GM21515 (cell line): Measurements from ENCODE around the gene PPP1R9A.

ENCODE experiments used
- ATAC-seq: cut with Tn5 transposase; IDR thresholded peaks from one replicate; pipeline ENCODE4 v1.9.1; 2021; ENCODE audit not compliant: unreplicated experiment

The PPP1R9A gene

DNA sequence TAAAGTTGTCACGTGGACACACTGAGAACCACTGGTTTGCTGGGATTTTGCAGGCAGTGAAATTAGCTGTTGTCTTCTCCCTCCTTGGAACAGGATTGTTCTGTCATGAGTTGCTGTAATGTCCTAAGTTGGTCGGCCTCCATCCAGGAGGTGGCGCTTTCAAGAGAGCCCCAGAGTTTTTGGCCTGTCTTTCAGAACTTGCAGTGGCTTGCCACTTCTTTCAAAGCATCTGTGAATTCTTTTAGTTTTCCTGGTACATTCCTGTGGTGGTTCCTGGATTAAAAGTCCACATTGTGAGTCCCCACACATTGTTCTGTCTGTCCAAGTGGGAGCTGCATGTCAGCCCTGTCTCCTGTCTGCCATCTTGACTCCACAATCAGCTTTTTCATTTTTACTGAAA lies 283.1 kb downstream of the PPP1R9A start:
- ATAC-seq = no peak

DNA sequence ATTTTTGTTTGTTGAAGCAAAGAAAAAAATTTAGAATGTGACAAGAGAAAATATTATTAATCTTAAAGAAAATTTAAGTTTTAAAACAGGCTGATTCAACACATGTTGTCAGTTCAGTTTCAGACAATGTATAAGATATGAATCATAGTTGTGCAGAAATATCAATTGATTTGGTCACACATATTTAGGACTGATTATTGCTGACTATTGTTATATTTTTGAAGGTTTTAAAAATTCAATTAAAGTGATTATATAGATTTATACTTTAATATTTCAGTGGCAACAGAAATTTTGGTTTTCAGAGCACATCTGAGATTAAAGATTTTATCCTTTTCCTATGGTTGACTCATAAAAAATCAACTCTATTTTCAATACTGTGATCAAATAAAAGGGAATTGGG lies 284.4 kb downstream of the PPP1R9A start:
- ATAC-seq = no peak

DNA sequence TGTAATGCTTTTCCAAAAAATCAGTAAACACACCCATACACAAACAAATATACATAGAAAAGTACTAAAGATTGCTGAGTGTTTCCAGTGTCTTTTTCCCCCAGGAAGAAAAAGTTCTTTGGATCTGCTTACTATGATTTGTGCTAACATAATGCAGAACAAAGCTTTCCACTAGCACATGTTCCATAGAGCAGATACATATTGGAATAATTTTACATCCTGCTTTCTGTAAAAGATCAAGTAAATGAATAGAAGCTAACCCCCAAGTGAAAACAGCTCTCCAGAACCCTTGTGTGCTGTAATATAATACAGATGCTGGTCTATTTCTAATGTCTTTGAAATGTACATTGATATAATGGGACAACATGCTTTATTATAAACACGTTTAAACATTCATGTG lies 291.5 kb downstream of the PPP1R9A start:
- ATAC-seq = no peak

DNA sequence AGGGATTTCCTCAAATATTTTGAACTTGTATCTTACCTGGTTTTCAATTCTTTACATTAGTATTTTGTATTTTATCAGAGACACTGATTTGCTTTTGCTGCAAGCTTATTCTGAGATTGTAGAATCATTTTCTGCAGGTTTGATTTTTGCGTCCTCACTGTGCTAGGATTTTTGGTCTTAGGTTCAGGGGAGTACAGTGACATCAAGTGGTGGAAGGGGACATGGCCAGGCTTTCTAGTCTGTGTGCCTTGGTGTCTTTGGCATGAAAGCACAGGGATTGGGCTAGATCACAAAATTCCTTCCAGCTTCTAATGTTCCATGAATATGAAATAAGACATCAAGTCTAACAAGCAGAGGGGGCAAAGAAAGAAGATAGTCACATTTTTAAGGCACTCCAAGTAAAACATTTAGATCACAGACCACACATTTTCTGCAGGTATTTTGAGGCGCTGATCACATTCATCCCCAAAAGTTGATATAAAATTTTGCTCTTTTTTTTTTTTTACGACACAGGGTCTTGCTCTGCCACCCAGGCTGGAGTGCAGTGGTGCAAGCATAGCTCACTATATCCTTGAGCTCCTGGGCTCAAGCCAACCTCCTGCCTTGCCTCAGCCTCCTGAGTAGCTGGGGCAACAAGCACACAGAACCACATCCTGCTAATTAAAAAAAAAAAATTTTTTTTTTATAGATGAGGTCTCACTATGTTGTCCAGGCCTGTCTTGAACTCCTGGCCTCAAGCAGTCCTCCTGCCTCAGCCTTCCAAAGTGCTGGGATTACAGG lies 292.6 kb downstream of the PPP1R9A start:
- ATAC-seq = no peak

DNA sequence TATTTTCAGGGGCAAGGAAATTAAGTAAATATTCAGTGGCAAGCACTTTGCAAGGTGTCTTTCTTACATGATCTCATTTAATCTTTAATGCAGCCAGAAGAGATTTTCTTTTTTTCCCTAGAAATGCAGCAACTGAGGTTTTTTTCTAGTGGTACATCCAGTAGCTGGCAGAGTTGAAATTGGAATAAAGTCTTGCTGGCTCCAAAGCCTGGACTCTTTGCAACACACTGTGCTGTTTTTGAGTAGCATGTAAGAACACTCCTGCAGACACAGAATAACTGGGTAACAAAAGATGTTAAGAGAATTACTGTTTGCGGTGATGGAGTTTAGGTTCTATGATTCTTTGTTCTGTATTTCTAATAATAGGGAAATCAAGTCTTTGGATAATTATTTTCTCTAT lies 293.3 kb downstream of the PPP1R9A start:
- no peak for ATAC-seq

DNA sequence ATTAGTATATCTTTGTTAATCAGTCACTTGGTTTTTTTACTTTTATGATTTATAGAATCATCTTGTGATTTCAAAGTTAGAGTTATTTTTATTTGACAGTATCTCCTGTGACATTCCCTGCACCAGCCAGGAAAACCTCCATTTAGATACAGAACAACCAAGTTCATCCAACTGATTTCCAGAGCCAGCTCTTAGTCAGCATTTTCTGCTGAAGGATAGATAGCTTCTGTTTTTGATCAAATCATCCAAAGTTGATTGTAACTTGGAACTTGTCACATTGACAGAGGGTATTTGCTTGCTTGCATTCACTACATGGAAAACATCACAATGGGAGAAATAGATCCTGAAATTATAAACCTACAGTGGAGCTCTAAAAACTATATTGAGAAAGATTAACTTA lies 294.3 kb downstream of the PPP1R9A start:
- ATAC-seq = no peak

DNA sequence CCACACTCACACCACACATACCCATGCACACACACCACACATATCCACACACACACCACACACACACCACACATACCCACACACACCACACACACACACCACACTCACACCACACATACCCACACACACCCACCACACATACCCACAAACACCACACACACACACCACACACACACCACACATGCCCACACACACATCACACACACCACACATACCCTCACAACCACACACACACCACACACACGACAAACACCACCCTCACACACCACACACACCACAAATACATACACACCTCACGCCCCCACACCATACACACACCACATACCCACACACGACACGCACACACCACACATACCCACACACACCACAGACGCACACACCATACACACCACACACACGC lies 297.2 kb downstream of the PPP1R9A start:
- no peak for ATAC-seq

DNA sequence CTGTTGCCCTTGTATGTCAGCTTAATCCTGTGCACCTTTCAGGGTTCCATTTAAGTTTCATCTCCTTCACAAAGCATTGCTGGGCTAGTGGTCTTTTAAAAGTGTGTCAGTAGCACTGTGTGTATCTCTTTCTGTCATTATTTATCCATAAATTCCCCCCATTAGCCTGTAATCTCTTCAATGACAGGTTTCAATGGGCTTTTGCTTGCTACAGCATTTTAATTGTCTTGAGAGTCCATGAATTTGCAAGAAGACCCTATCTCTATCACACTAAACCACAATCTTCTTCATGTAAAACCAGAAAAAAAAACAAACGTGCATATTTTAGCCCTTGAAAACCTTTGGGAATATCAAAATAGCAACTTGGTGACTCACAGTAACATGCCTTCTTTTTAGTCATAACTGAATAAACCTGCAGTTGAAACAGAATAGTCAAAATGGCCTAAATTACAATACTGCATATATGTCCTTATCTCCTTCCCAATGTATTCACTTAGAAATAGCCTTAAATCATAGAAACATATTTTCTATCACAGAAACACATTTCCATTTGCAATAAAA lies 298.4 kb downstream of the PPP1R9A start:
- no peak for ATAC-seq

DNA sequence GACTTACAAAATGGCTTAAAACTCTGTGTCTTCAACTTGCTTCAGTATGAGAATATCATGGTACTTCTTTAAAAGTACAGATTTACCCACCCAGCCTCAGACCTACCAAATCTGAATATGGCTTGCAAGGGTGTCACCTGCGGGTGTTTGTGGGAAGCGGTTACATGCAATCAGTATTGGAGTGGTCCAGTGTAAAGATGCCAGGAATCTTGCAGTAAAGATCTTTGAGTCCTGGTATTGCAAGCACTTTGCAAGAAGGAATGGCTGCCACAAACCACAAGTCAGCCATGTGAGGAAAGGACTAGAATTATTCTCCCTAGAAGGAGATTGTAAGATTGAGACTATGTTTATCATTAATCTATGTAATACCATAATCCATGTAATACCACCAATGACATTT lies 301.9 kb downstream of the PPP1R9A start:
- ATAC-seq = no peak

DNA sequence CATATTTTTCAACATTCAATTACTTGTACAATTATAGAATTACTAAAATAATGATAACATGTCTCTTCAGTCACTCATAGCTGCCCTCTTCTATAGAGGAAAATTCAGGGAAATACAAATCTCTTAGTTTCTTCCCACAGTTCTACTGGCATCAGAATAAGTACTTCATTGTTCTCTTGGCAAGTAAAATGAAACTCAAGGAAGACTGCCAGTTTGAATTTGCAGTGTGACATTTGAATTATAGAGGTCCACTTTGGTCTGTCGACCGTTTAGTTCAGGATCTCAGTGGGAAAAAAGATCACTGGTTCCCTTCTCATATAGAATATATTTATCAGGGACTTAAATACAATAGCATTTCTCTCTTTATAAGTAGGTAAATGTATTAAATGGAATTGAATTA lies 302.4 kb downstream of the PPP1R9A start:
- ATAC-seq = no peak

DNA sequence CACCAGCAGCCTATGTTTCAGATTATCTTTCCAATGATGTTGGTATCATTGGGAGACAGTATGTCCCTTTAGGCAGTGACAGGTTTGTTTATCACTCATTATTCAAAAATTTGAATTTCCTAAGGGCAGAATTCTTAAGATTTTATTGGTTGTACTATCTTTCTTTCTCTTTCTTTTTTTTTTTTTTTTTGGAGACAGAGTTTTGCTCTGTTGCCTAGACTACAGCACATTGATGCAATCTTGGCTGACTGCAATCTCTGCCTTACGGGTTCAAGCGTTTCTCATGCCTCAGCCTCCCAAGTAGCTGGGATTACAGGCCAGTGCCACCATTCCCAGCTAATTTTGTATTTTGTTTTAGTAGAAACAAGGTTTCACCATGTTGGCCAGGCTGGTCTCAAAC lies 305.8 kb downstream of the PPP1R9A start:
- no peak for ATAC-seq

DNA sequence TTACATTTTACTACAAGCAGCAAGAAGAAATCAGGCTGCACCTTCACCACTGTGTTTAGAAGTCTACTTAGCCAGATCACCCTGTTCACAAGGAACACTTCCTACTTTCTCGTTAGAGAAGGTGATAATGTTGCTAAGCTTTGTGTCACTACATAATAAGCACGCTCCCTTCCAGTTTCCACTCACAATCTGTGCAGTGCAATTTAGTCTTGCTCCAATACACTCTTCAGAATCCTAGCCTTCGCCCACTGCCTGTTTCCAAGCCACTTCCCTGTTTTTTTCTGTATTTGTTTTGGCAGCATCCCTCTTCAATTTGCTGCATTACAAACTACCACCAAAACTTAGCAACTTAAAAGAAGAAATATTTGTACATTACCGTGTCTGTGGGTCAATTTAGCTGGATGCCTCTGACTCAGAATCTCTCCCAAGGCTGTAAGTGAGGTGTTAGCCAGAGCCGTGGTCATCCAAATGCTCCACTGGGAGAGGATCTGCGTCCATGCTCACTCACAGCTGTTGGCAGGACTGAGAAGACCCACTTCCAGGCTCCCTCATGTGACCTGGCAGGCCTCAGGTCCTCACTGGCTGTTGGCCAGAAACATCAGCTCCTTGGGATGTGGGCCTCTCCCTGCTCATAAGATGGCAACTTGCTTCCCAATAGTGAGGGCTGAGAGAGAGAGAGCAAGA lies 306.6 kb downstream of the PPP1R9A start:
- ATAC-seq = no peak

DNA sequence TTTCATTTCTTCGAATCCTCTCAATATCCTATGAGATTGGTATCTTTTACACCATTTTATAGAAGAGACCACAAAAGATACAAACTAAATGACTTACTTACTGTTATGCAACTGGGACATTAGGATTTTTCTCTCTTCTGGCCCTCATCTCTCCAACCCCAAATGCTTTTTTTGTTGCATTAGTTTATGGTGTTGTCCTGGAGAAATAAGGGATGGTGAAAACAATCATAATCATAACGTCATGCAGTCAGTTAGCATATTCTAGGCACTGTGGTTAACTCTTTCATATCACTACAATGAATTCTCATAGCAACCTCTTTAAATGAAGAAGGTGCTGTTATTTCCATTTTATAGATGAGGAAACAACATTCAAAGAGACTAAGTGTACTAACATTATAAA lies 312.3 kb downstream of the PPP1R9A start:
- no peak for ATAC-seq

DNA sequence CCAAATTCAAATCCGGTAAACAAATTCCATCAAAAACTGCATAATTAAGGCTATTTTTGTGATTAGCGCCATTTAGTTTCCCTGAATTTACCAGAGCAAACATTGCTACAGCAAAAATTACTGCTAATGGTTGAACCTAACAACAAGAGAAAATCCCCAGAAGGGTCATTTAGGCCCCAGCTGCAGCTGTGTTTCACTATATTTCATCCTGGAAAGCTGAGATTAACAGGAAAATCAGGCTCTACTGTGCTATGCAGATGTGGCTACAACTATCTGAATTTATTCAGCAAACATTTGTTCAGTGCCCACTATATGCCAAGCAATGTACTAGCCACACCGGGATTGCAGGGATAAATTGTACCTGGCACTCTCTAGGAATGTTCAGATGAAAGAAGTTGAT lies 312.9 kb downstream of the PPP1R9A start:
- ATAC-seq = no peak

DNA sequence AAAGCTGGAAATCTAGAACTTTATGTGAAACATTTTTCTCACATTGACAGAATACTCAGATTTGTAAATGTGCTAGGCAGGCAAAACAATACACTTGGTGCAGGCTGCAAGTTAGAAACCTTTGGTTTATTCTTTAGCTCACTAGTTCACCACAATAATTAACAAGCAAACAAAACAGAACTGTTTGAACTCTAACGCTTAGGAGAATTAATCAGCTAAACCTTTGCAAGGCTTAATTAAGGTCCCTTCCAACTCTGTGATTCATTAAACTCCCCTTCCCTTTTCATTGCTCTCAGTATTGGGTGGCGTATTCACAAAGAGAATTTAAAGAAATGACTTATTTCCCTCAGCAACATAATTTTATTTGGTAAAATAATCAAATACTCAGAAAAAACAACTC lies 317.9 kb downstream of the PPP1R9A start:
- no peak for ATAC-seq

DNA sequence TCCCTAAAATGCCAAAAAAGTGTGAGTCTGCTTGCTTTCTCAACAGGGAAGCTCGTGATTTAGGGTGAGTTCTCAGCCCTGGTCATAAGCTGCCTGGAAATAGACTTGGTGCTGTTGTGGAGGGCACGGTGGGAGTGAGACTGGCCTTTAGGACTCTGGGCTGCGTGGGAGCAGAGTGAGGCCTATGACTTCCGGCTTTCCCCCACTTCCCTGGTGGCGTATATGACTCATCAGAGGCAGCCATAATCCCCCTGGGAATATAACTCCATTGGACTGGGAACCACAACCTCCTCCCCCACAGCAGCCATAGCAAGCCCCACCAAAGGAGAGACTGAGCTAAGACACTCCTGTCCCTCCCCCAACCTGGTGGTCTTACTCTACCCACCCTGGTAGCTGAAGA lies 321.9 kb downstream of the PPP1R9A start:
- ATAC-seq = no peak

DNA sequence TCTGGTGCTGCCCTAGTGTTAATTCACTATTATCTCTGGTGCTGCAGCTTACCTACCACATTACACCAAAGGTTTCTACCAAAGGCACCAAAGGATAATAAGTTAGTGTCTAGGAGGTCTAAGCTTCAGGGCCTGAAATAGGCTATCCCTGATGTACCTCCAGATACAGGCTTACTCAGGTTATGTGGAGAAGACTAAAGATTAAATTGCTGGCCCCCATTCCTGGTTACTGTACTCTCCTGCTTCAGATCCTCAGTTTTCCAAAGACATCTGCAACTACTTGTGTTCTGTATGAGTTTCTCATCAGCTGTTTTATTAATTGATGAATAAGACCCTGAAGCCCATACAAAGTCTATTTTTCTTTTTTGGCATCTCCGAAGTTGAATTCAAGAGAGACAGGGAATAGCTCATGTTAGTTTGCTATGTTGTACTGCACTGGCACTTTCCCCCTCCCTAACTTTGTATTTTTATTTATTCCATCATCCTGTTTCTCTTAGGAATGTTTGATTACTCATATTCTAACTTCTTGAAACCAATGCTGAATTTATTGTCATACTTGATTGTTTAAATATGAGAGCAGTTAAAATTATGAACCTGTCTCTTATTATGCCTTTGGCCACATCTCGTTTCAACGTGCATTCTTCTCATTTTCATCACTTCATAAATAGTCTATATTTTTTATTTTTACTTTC lies 331.0 kb downstream of the PPP1R9A start:
- no peak for ATAC-seq

DNA sequence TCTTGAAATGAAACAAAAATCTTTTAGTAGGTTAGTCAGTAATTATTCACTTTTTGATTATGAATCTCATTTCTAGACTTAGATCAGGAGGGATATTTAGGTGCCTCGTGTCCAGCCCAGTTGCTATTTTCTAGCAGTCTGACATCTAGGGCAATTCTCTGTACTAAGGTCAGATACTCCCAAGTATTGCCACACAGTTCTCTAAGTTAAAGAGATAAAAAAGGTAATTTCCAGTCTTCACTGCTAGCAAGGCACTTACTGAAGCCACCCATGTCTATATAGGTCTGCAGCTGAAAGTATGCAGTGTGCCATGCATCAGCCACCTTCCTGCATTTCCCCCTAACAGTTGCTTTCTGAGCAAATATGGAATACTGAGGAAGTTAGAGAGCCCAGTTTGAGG lies 333.5 kb downstream of the PPP1R9A start:
- ATAC-seq = no peak

DNA sequence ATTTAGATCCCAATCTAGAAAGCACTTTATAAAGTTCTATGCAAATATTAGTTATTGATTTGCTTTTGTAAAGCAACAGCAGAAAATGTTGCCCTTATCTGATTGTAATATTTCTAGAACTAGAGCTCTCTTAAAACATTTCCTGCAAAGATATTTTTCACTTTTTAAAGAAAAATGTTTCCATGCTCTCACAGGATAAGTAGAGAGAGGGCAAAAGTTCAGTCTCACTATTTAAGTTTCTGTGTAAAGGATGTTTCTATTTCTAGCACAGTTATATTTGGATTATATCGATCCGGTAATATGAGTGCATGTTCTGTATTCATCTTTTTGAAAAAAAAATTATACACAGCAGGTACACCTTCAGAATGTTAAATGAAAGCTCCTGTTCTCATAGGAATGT lies 334.9 kb downstream of the PPP1R9A start:
- ATAC-seq = no peak

DNA sequence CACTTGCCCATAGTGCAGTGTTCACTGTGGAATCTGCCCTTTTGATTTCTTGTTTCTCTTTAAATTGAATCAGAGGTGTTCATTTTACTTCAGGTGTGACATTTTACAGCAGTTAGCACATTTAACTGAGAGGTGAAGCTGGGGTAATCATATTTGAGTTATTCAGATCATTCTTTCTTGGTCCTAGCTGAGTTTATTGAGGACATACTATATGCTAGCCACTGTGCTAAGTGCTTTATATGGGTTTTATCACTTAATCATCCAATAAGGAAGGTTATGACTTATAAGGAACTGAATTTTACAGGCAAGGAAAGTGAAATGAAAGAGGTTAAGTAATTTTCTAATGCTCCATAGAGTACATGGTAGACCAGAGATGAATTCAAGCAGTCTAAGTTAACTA lies 337.2 kb downstream of the PPP1R9A start:
- ATAC-seq = no peak

DNA sequence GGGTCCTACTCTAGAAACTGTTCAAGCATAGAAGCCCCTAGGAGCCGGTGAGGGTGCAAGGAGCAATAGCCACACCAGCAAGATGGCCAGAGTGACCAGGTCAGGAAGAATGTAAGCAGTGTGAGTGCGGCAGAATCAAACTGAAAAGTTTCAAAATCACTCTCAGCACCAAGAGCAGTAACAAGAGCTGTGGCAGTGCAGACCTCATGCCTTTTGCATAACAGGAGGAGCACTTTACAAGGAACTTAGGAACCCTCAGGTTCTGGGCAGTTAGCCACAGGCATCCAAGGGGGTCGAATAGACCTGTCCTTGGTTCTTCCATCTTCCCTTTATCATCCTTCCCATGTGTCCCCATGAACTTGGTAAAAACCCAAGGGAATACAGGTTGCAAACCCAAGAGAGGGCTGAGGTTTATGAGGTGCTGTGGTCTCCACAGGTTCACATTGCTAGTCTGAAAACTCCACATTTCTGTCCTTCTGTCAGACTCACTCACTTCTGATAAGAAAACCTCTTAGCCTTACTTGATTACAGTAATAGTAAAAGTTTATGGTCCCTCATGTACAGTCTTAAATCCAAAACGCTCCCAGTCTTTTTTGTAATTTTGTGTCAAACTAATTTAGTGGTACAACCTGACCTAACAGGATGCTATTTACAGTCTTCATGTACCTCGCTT lies 338.6 kb downstream of the PPP1R9A start:
- ATAC-seq = no peak
